ENCODE results near the gene SUSD1.
A peak's percentile ranks its signal among the peaks of the same experiment; 100 is the strongest.

The SUSD1 gene

GRCh38 chr9:112063151-112063550 is 111.9 kb downstream of the SUSD1 start:
- DNase-seq = no peak

GRCh38 chr9:112061152-112061740 is 113.9 kb downstream of the SUSD1 start:
- DNase-seq = no peak

GRCh38 chr9:112059966-112060320 is 115.2 kb downstream of the SUSD1 start:
- no peak for DNase-seq

- no peak for DNase-seq
These were observed 115.7 kb downstream of the SUSD1 start for GRCh38 chr9:112059145-112059965.

- DNase-seq = no peak
These were observed 118.1 kb downstream of the SUSD1 start for GRCh38 chr9:112056996-112057395.

- DNase-seq = no peak
These were observed 120.2 kb downstream of the SUSD1 start for GRCh38 chr9:112054916-112055315.

GRCh38 chr9:112051812-112052211 is 123.3 kb downstream of the SUSD1 start:
- DNase-seq = no peak

GRCh38 chr9:112050544-112051475 is 124.3 kb downstream of the SUSD1 start:
- no peak for DNase-seq

- no peak for DNase-seq
These were observed 125.1 kb downstream of the SUSD1 start for GRCh38 chr9:112049811-112050516.

GRCh38 chr9:112048924-112049691 is 126.0 kb downstream of the SUSD1 start:
- DNase-seq = no peak

- no peak for DNase-seq
These were observed 127.5 kb downstream of the SUSD1 start for GRCh38 chr9:112047538-112048066.

GRCh38 chr9:112046181-112046580 is 128.9 kb downstream of the SUSD1 start:
- no peak for DNase-seq

GRCh38 chr9:112044881-112045280 is 130.2 kb downstream of the SUSD1 start:
- DNase-seq = no peak

GRCh38 chr9:112044186-112044585 is 130.9 kb downstream of the SUSD1 start:
- DNase-seq = no peak

GRCh38 chr9:112043423-112043822 is 131.7 kb downstream of the SUSD1 start:
- DNase-seq = no peak

- DNase-seq = no peak
These were observed 132.3 kb downstream of the SUSD1 start for GRCh38 chr9:112042769-112043168.

- DNase-seq = no peak
These were observed 132.9 kb downstream of the SUSD1 start for GRCh38 chr9:112042244-112042638.

GRCh38 chr9:112041536-112042243 is 133.4 kb downstream of the SUSD1 start:
- DNase-seq = no peak

- DNase-seq = no peak
These were observed 133.9 kb downstream of the SUSD1 start for GRCh38 chr9:112041199-112041535.

GRCh38 chr9:112038017-112038408 is 137.1 kb downstream of the SUSD1 start:
- no peak for DNase-seq

GRCh38 chr9:112037281-112038016 is 137.6 kb downstream of the SUSD1 start:
- peak; percentile 55 for DNase-seq
